Spinal cord (tissue), 10 donors: ENCODE data around the gene PGM2. TPM values are rescaled to one million over a fixed set of nuclear protein-coding genes. Genes with fewer than 3 reads are reported as not detected.

Experiments used
- DNase-seq, 6 donors: peaks; one replicate each; pipeline versions ENCODE4 v3.0.0 to v3.0.0-alpha.2; 2013 to 2015; ENCODE audit warnings: low spot score in 6 of 6, low read depth in 4 of 6
- H3K27ac ChIP-seq: one replicate; pipeline ENCODE4 v1.5.1; 2013; ENCODE audit warnings: low read depth, low read length, control low read depth
- H3K27me3 ChIP-seq: one replicate; pipeline ENCODE4 v1.6.1; 2013; ENCODE audit warnings: low read length; ENCODE audit not compliant: control insufficient read depth, insufficient read depth
- H3K36me3 ChIP-seq: one replicate; pipeline ENCODE4 v1.6.1; 2013; ENCODE audit warnings: low read length; ENCODE audit not compliant: control insufficient read depth, insufficient read depth
- H3K4me1 ChIP-seq: one replicate; pipeline ENCODE4 v1.6.1; 2013; ENCODE audit warnings: low read length; ENCODE audit not compliant: control insufficient read depth, insufficient read depth
- H3K4me3 ChIP-seq: one replicate; pipeline ENCODE4 v1.5.1; 2013; ENCODE audit warnings: low read depth, low read length, control low read depth
- H3K9me3 ChIP-seq: one replicate; pipeline ENCODE4 v1.6.1; 2013; ENCODE audit warnings: low read length; ENCODE audit not compliant: control insufficient read depth, insufficient read depth
- WGBS: methylation state at CpG from one replicate; pipeline ENCODE4 v1.1.5; 2013; ENCODE audit warnings: missing lambda C conversion rate; ENCODE audit not compliant: insufficient coverage; 5-methylcytosine and 5-hydroxymethylcytosine counted together
- polyA plus RNA-seq, 2 donors: library from polyadenylated mRNA; unstranded; fragments of 120-200 nt; gene quantifications; one replicate each; pipeline ENCODE4 v1.2.1, GENCODE V29; 2013; ENCODE audit not compliant: insufficient read length in 2 of 2
- total RNA-seq, 2 donors: library from RNA; depleted of rRNA in 1 of 2; stranded (reverse); fragments of 120-200 nt in 1 of 2; fragments of >200 nt in 1 of 2; gene quantifications; one replicate each; pipeline versions ENCODE4 v1.2.3 to v1.2.4, GENCODE V29; 2013 to 2014
- donor health status: healthy.

PGM2 gene
- total and polyA plus RNA-seq, 4 donors: 18.7 to 28.5 (median 25.9) TPM

DNA sequence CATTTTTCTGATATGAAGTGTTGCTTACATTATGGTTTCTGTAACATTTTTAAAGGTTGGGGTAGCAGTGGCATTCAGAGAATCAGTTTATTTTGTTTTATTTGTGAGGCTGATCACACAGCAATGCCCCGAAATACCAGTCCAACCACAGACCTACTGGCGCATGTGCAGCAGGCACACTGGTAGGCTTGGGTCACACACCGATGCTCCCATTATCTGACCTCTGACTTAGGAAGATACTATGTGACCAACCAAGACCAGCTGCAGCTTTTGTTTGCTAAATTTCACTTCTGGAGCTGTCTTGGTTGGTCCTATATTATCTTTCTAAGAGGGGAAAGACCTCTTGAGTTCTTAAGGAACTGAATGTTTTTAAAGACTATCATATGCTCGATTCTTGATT is 18.7 kb downstream of the PGM2 start:
- H3K4me3 ChIP-seq: no peak overlapping the region
- H3K36me3 ChIP-seq: peaks cover 18% of the 10 kb centered on the region
- no peaks in the 10 kb centered on the region for H3K4me1 ChIP-seq
- H3K9me3 ChIP-seq: no peaks in the 10 kb centered on the region
- H3K27ac ChIP-seq: no peak overlapping the region
- H3K27me3 ChIP-seq: no peaks in the 10 kb centered on the region
- no peak for DNase-seq
- 100% methylated on average over 2 of the region's 4 CpGs for WGBS

DNA sequence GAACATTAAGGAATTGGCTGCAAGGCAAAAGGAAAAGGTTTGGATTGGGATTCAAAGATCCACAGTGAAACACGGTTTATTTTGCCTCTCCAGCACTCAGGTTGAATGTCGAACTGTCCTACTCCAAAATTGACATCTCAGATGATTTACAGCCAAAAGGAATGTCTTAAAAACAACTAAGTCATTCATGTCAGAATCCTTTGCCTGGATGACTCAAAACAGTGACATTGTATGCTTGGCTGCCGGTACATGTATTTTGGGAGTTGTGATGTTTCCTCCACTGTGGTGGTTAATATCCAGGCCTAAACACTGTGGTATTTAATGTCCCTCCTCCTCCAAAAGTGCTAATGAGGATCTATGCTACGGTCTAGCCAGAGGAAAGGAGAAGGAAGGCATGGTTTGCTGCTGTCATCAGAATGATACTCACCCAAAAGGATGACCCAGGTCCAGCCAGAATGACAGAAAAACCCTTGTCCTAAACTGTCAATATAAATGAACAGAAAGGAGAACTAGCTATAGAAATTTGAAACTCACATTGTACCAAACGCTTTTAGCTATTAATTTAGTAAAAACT is 20.9 kb downstream of the PGM2 start:
- 60% methylated on average over 2 of the region's 5 CpGs for WGBS
- Histone ChIP-seq H3K27ac (no peak overlapping the region), H3K4me1 (no peaks in the 10 kb centered on the region), H3K27me3 (no peaks in the 10 kb centered on the region), H3K36me3 (peaks cover 17% of the 10 kb centered on the region), H3K9me3 (no peaks in the 10 kb centered on the region), H3K4me3 (no peak overlapping the region)
- DNase-seq: no peak

GRCh38 chr4:37852376-37852775 is 25.9 kb downstream of the PGM2 start:
- H3K9me3 ChIP-seq: no peaks in the 10 kb centered on the region
- H3K4me3 ChIP-seq: no peak overlapping the region
- no peak overlapping the region for H3K27ac ChIP-seq
- peaks cover 18% of the 10 kb centered on the region for H3K36me3 ChIP-seq
- no peaks in the 10 kb centered on the region for H3K4me1 ChIP-seq
- no peaks in the 10 kb centered on the region for H3K27me3 ChIP-seq
- DNase-seq: no peak
- WGBS: 100% methylated on average over 1 of the region's 2 CpGs

GRCh38 chr4:37858112-37858511 is 31.6 kb downstream of the PGM2 start:
- Histone ChIP-seq H3K9me3 (no peaks in the 10 kb centered on the region), H3K27me3 (no peaks in the 10 kb centered on the region), H3K36me3 (peaks cover 7% of the 10 kb centered on the region), H3K4me1 (no peaks in the 10 kb centered on the region), H3K4me3 (no peak overlapping the region), H3K27ac (no peak overlapping the region)
- WGBS: no CpG with 5 or more reads among the region's 4 CpGs
- DNase-seq: no peak

DNA sequence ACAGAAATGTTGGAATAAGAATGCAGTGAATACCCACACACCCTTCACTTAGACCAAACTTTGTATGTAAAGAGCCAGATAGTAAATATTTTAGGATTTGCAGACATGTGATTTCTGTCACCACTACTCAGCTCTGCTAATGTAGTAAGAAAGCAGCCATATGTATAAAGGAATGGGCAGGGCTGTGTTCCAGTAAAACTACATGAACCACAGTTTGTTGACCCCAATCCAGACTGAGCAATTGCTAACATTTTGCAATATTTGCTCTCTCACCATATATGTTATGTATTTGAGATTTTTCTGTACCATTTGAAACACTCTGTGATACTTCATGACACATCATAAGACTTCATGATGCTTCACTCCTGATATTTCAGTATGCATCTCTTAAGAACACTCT is 32.4 kb downstream of the PGM2 start:
- DNase-seq: no peak
- no peaks in the 10 kb centered on the region for H3K4me1 ChIP-seq
- H3K36me3 ChIP-seq: peaks cover 7% of the 10 kb centered on the region

GRCh38 chr4:37860266-37860665 is 33.8 kb downstream of the PGM2 start:
- Histone ChIP-seq H3K36me3 (peaks cover 4% of the 10 kb centered on the region), H3K27me3 (no peaks in the 10 kb centered on the region), H3K4me1 (peaks cover 4% of the 10 kb centered on the region), H3K4me3 (no peak overlapping the region), H3K9me3 (no peaks in the 10 kb centered on the region), H3K27ac (no peak overlapping the region)
- DNase-seq: peak in 1 of 6 donors; percentile 52
- WGBS: no CpG with 5 or more reads among the region's 1 CpG

More for the DNA sequence above, 32.4 kb downstream of the PGM2 start:
- no peaks in the 10 kb centered on the region for H3K9me3 ChIP-seq
- H3K27me3 ChIP-seq: no peaks in the 10 kb centered on the region
- no peak overlapping the region for H3K27ac ChIP-seq
- no peak overlapping the region for H3K4me3 ChIP-seq

- Histone ChIP-seq H3K27me3 (no peaks in the 10 kb centered on the region), H3K27ac (no peak overlapping the region), H3K4me3 (no peak overlapping the region), H3K4me1 (peaks cover 4% of the 10 kb centered on the region), H3K9me3 (no peaks in the 10 kb centered on the region), H3K36me3 (no peaks in the 10 kb centered on the region)
- DNase-seq: no peak
- no CpG with 5 or more reads among the region's 4 CpGs for WGBS
Observed at GRCh38 chr4:37862961-37863360, 36.5 kb downstream of the PGM2 start.

GRCh38 chr4:37864786-37865185 is 38.3 kb downstream of the PGM2 start:
- WGBS: 61% methylated on average over 3 of the region's 4 CpGs
- Histone ChIP-seq H3K4me1 (peaks cover 4% of the 10 kb centered on the region), H3K27ac (no peak overlapping the region), H3K36me3 (no peaks in the 10 kb centered on the region), H3K9me3 (no peaks in the 10 kb centered on the region), H3K27me3 (no peaks in the 10 kb centered on the region), H3K4me3 (no peak overlapping the region)
- peak in 1 of 6 donors; percentile 8 for DNase-seq

- no CpG with 5 or more reads among the region's 3 CpGs for WGBS
- Histone ChIP-seq H3K27ac (no peak overlapping the region), H3K27me3 (no peaks in the 10 kb centered on the region), H3K9me3 (no peaks in the 10 kb centered on the region), H3K4me1 (peaks cover 4% of the 10 kb centered on the region), H3K36me3 (no peaks in the 10 kb centered on the region), H3K4me3 (no peak overlapping the region)
- DNase-seq: no peak
Observed at GRCh38 chr4:37865450-37865849, 39.0 kb downstream of the PGM2 start.

GRCh38 chr4:37867102-37867501 is 40.6 kb downstream of the PGM2 start:
- H3K36me3 ChIP-seq: no peaks in the 10 kb centered on the region
- H3K27me3 ChIP-seq: no peaks in the 10 kb centered on the region
- no peak overlapping the region for H3K4me3 ChIP-seq
- DNase-seq: no peak
- H3K27ac ChIP-seq: no peak overlapping the region
- H3K9me3 ChIP-seq: no peaks in the 10 kb centered on the region
- peaks cover 4% of the 10 kb centered on the region for H3K4me1 ChIP-seq
- WGBS: 100% methylated on average over 2 of the region's 3 CpGs
